ENCODE results near the gene CCDC157.

DNA sequence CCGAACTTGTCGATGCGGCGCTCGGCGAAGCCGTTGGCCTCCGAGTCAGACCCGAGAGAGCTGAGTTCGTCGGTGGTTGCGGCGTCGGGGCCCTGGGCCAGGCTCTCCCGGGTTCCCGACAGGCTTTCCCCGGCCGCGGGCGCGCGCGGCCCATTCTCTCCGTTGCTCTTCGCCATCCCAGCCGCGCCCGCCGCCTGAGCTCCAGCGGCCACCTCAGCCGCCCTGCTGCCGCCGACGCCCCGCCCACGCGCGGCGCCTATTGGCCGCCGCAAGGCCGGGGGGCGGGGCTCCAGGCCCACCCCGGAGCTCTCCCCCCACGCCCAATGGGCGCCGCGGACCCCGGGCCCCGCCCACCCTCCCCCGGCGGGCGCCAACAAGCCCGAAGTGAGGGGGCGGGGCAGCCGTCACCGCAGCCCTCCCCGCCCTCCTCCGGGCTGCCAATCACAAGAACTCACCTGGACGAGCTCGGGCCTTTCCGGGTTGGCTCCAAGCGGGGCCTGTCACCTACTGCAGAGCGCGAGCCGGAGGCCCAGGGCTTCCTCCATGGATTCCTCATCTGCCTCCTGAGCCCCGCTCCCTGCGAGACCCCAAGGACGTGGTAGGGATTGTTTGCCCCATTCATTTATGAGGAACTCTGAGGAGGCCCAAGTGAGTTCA, 30.0 kb upstream of the CCDC157 start, which contains the start of gene TBC1D10A:
- TF ChIP-seq, protein P1, sequence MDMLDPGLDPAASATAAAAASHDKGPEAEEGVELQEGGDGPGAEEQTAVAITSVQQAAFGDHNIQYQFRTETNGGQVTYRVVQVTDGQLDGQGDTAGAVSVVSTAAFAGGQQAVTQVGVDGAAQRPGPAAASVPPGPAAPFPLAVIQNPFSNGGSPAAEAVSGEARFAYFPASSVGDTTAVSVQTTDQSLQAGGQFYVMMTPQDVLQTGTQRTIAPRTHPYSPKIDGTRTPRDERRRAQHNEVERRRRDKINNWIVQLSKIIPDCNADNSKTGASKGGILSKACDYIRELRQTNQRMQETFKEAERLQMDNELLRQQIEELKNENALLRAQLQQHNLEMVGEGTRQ (CRISPR knock-in tag; IDR thresholded peaks at IDR 0.05): no peak
- TF ChIP-seq, protein P2, sequence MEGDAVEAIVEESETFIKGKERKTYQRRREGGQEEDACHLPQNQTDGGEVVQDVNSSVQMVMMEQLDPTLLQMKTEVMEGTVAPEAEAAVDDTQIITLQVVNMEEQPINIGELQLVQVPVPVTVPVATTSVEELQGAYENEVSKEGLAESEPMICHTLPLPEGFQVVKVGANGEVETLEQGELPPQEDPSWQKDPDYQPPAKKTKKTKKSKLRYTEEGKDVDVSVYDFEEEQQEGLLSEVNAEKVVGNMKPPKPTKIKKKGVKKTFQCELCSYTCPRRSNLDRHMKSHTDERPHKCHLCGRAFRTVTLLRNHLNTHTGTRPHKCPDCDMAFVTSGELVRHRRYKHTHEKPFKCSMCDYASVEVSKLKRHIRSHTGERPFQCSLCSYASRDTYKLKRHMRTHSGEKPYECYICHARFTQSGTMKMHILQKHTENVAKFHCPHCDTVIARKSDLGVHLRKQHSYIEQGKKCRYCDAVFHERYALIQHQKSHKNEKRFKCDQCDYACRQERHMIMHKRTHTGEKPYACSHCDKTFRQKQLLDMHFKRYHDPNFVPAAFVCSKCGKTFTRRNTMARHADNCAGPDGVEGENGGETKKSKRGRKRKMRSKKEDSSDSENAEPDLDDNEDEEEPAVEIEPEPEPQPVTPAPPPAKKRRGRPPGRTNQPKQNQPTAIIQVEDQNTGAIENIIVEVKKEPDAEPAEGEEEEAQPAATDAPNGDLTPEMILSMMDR (IDR thresholded peaks at IDR 0.05 in 2 of 3, conservative IDR thresholded peaks at IDR 0.05 in 1 of 3; ENCODE audit: insufficient read depth in 2 of 3, low read depth in 1 of 3, low read length in 3 of 3): no peak
- TF ChIP-seq ZNF274 (IDR thresholded peaks at IDR 0.05; ENCODE audit: borderline replicate concordance, low read depth, low read length): no peak
- TF ChIP-seq POLR2H (tag; IDR thresholded peaks at IDR 0.05; ENCODE audit: low read depth): no peak
- TF ChIP-seq, protein P3, sequence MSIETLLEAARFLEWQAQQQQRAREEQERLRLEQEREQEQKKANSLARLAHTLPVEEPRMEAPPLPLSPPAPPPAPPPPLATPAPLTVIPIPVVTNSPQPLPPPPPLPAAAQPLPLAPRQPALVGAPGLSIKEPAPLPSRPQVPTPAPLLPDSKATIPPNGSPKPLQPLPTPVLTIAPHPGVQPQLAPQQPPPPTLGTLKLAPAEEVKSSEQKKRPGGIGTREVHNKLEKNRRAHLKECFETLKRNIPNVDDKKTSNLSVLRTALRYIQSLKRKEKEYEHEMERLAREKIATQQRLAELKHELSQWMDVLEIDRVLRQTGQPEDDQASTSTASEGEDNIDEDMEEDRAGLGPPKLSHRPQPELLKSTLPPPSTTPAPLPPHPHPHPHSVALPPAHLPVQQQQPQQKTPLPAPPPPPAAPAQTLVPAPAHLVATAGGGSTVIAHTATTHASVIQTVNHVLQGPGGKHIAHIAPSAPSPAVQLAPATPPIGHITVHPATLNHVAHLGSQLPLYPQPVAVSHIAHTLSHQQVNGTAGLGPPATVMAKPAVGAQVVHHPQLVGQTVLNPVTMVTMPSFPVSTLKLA (conservative IDR thresholded peaks at IDR 0.05): no peak
- no peak for TF ChIP-seq HNRNPK (IDR thresholded peaks at IDR 0.05; ENCODE audit: low read depth, low read length, poor library complexity, severe bottlenecking)
- TF ChIP-seq, protein P4, sequence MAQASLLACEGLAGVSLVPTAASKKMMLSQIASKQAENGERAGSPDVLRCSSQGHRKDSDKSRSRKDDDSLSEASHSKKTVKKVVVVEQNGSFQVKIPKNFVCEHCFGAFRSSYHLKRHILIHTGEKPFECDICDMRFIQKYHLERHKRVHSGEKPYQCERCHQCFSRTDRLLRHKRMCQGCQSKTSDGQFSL (CRISPR knock-in tag; IDR thresholded peaks at IDR 0.05): no peak
- TF ChIP-seq, protein P4 (tag; IDR thresholded peaks at IDR 0.05): no peak
- no peak for TF ChIP-seq ZNF384 (IDR thresholded peaks at IDR 0.05; ENCODE audit: low read depth, low read length)
- TF ChIP-seq BCL6 (CRISPR knock-in tag; IDR thresholded peaks at IDR 0.05): no peak
- TF ChIP-seq HDGF (IDR thresholded peaks at IDR 0.05): no peak
- TF ChIP-seq NFYB (IDR thresholded peaks at IDR 0.05; ENCODE audit: extremely low read depth, insufficient read length): no peak
- no peak for TF ChIP-seq EP300 (IDR thresholded peaks at IDR 0.05; ENCODE audit: low read length)
